Posterior vena cava (tissue), 2 donors: ENCODE results near the gene LCE1F. TPM values are rescaled to one million over a fixed set of nuclear protein-coding genes. Genes with fewer than 3 reads are reported as not detected.

ENCODE experiments used
- DNase-seq: peaks from one replicate; pipeline ENCODE4 v3.0.0-alpha.2; 2020; ENCODE audit warnings: low spot score
- intact Hi-C, 2 donors: fragments of 100-400 bp; cut with DNase I; formaldehyde crosslinking; loops; one replicate each; pipeline versions ENCODE4 v1.14.1 to v1.14.2; 2022 to 2023
- total RNA-seq, 2 donors: library from RNA; stranded (reverse); fragmentation: NEBNext Ultra II Directional; extraction: Animal tissue kit (Norgen Biotek cat#: 25700); gene quantifications; one replicate each; pipeline ENCODE4 v1.2.1, GENCODE V29; 2021
- donor health status: DM: yes; HTN: yes; CAD: no.
- donor health status: DM: yes; HTN: yes; CAD: no.

The LCE1F gene
- total RNA-seq, 2 donors from 2014 or later = not detected

DNA sequence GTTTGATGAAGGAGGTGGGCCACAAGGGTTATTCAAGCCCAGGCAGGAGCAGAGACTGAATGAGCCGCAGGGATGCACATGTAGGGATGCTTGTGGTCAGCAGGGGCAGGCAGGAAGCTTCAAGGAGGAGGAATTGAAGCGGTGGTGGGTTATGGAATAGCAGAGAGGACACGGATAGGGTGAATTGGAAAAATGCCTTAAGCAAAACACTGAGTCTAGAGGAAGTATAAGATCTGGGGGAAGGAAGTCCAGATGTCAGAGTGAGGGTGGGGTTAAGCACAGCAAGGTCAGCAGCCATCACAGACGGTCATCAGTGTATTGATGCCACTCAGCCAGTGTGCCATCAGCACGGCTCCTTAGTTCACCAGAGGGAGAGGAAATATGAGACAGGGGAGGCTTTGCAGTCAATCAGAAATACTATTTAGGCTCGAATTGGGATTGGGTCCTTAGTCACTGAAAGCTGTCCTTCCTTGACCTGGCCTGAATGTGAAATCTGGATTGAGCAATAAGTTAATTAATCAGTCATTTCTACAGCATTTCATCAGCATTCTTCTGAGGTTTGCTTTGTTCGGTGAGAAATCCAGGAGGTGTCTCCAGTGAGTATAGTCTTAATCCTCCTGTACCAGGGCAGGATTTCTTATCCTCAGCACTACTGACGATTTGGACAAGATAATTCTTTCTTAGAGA, 6.0 kb upstream of the LCE1F start:
- intact Hi-C loops = no loop called here
- DNase-seq = no peak

DNA sequence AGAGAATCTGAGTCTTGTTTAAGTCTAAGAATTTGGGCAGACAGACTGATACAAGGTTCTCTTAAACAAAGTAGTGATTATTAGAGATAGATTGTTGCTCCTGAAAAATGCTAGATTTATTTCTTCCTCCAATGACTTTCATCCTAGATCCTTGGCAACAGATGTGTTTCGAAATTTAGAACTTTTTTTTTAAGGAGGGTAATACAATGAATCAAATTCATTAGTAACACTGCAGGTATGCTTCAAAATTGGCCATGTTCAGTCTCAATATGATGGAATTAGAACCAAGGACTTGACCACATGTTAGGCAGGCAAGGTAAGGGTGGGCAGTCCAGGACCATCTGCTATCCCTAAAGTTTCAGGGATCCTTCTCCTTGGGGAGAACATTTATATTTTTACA, 4.5 kb upstream of the LCE1F start:
- intact Hi-C loops = no loop called here
- DNase-seq = no peak

DNA sequence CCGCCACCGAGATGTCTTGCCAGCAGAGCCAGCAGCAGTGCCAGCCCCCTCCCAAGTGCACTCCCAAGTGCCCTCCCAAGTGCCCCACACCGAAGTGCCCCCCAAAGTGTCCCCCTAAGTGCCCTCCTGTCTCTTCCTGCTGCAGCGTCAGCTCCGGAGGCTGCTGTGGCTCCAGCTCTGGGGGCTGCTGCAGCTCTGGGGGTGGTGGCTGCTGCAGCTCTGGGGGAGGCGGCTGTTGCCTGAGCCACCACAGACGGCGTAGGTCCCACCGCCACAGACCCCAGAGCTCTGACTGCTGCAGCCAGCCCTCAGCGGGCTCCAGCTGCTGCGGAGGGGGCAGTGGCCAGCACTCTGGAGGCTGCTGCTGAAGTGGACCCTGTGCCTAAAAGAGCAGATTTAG, 1.4 kb downstream of the LCE1F start:
- DNase-seq = no peak
- intact Hi-C loops = no loop called here

DNA sequence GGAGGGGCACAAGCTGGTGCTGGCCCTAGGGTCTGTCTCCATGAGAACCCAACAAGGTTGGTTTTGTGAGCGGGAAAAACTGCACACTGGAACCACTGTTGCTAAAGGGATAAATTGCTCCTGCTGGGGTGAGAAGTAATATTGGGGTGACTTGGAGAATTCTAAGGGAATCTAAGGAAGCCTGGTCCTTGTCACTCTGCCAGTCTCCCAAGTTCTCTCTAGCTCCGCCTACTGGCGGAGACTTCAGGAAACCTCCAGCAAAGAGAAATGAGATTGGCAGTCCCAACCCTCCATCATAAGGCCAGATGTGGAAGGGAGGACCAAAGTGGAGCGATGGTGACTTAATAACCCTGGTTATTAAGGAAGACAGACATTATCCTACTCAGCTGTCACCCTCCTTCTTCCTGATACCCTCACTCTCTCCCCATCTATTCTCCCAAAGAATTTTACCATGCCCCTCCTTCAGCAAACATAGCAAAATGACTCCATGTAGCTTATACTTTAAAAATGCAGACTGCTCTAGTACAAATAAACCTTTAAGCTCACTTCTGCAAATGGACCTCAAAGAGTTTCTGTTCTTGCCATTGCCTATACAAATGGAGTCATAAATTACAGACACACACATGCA, 2.7 kb downstream of the LCE1F start:
- no peak for DNase-seq
- intact Hi-C loops = no loop called here

DNA sequence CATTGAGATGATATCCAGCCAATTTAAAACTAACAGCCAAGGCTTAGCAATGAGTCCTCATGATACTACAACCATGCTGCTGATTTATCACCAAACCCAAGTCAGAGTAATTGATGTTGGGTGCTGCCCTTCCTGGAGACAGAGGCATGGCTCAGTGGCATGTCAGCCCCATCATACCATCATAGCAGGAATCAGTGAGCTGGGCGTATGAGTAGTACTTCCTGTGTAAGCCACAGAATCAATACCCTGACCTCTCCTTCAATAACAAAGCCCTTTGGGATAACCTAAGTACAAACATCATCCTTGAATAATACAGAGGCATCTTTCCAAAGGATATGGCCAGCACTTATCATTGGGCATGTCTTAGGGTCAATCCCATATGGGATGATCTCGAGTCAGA, 8.2 kb downstream of the LCE1F start:
- no peak for DNase-seq
- intact Hi-C loops = no loop called here

DNA sequence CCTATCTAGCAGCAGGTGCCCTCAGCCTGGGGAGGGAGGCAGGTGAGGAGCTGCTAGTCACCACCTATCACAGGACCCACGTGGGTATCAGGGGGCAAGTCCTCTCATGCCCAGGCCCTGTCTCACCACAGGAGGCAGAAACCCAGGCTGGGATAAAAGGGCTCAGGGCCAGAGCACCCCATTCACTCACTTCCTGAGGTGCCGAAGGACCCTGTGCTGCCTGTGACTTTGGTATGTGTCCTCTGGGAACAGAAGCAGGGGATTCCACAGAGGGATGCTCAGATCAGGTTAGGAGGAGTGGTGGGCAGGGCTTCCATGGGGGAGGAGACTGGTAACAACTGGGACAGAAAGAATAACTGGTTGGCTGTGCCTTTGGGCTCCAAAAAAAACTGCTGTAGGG, 11.1 kb downstream of the LCE1F start, which contains the start of gene LCE1E:
Gene LCE1E (plus strand): TSS at position 181 of the 400 bp plus-strand sequence. CDS start 1,043 bp downstream, outside the sequence.
- intact Hi-C loops = no loop called here
- DNase-seq = no peak

DNA sequence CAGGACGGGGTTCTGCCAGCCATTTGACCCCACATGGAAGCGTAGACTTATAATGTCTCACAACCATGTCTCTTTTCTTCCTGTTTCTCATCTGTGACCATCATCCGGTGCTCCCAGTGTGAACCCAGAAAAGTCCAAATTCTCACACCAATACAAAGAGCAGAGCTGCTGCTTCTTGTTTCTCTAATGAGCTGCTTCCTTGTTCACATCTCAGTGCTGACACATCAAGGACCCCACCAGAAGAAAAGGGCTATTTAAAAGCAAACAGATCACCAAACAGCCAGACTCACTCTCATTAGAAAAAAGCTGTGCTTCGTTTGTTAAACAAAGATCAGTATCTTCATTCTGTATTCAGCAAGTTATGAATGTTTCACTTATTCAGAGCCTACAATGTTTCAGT, 20.7 kb downstream of the LCE1F start:
- no peak for DNase-seq
- intact Hi-C loops = no loop called here

DNA sequence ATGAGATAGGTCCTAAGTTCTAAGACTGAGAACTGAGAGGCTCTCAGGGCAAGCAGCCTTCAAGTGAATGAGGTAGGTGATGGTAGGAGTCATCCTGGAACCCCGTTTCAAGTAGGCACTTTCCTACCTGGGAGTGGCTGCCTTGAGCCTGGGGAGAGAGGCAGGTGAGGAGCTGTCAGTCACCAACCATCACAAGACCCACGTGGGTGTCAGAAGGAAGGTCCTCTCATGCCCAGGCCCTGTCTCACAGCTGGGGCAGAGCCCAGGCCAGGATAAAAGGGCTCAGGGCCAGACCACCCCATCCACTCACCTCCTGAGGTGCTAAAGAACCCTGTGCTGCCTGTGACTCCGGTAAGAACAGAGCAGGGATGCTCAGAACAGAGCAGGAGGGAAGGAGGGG, 21.5 kb downstream of the LCE1F start, which contains the start of gene LCE1D:
Gene LCE1D (plus strand): TSS at position 301 of the 400 bp plus-strand sequence. CDS start 1,074 bp downstream, outside the sequence.
- DNase-seq = no peak
- intact Hi-C loops = no loop called here

DNA sequence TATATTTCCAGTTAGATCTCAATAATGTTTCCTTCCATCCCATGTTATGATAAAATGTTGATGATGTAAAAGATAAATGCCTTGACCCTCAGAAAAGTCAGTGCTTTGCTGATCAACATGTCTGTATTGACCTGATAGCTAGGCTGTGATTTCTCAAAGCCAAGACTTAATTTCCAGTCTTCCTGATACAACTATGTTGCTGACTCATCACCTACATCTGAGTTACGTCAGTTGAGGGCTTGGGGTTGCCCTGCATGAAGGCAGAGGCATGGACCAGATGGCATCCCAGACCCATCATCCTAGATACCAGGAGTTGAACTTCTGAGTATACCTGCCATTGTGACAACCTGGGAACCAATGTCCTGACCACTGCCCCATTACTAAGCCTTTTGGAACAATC, 26.4 kb downstream of the LCE1F start:
- intact Hi-C loops = no loop called here
- DNase-seq = no peak

DNA sequence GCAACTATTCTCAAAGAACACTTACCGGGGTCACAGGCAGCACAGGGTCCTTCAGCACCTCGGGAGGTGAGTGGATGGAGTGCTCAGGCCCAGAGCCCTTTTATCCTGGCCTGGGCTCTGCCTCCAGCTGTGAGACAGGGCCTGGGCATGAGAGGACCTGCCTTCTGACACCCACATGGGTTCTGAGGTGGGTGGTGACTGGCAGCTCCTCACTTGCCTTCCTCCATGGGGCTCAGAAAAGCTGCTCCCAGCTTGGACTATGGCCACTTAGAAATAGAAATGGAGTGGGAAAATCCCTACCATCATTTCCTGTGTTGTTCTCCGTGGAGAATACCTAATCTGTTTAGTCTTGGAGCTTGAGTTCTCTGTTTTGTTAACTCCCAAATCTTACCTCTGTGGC, 31.6 kb downstream of the LCE1F start, which contains the start of gene LCE1C:
Gene LCE1C (minus strand): TSS at position 76 of the 400 bp plus-strand sequence. CDS start 1,173 bp downstream, outside the sequence.
- DNase-seq = no peak

DNA sequence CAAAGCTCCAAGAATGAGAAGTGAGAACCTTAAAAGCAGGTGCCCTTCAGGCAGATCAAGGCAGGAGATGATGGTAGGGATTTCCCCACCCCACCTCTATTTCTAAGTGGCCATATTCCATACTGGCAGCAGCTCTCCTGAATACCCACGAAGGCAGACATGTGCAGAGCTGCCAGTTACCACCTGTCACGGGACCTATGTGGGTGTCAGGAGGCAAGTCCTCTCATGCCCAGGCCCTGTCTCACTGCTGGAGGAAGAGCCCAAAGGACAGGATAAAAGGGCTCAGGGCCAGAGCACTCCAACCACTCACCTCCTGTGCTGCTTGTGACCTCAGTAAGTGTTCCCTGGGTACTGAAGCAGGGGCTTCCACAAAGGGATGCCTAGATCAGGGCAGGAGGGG, 36.1 kb downstream of the LCE1F start:
- intact Hi-C loops = no loop called here
- no peak for DNase-seq

More for the DNA sequence above, 31.6 kb downstream of the LCE1F start, which contains the start of gene LCE1C:
- intact Hi-C loops = no loop called here

DNA sequence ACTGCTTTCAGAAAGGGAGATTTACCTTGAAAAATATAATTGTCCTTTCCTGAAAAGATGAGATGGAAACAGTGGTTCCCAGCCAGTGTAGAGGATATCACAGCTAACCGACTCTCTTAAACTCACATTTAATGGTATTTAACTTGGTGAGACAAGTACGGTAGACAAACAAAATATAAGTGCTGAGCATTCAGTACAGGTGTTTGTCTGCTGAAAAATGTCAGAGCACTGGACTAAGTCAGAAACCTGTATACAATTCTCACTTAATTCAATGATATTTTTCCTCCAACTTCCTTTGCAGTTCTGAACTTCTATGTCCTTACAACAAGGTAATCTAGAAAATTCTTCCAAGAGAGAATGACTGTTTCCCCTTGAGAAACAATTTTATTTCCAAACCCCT, 36.7 kb downstream of the LCE1F start, which contains the start of gene LCE1B:
Gene LCE1B (plus strand): TSS at position 301 of the 400 bp plus-strand sequence. CDS start 476 bp downstream, outside the sequence.
- DNase-seq = no peak

DNA sequence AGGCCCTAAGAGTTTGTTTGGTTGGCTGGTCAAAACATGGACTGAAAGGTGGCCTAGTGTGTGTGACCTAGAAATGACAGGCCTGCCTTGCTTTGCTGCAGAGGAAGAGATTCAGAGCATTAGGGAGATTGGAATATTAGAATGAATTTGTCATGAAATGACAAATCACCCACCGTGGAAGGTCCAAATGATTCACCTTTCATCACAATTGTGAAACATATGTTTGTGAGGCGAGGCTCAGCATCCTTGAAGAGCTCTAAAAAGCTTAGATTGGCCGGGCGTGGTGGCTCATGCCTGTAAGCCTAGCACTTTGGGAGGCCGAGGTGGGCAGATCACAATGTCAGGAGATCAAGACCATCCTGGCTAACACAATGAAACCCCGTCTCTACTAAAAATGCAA, 42.4 kb downstream of the LCE1F start:
- DNase-seq = no peak
- intact Hi-C loops = no loop called here

More for the DNA sequence above, 36.7 kb downstream of the LCE1F start, which contains the start of gene LCE1B:
- intact Hi-C loops = no loop called here

DNA sequence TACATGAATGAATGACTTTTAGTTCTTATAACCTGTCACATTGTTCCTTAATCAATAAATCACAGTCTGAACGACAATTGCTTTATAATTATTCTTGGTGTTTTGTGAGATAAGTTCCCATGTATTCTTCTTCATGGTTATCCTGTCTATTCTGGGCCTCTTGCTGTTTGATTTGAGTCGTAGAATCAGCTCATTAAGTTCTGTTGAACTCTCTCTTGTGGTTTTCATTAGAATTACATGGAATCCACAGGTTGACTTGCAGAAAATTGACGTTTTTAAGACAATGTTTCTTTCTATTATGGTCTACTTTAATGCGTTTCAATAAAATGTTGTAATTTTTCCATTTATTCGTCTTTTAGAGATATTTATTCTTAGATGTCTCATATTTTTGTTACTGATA, 48.4 kb downstream of the LCE1F start:
- intact Hi-C loops = no loop called here
- DNase-seq = no peak

DNA sequence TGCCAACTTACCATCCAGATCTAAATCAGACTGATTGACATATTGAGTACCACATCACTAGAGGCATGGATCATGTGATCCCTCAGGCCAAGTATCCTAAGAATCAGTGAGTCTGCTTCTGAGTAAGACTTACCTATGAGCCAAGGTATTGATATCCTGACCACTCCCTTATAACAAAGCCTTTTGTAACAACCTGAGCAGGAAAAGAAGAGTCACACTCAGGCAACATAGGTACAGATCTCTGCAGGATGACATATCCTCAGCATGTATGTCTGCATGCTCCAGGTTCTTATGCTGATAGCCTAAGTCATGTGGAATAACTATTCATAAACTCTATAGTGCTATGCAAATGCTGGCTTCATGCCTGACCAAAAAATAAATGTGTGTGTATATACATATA, 50.0 kb downstream of the LCE1F start:
- no peak for DNase-seq
- intact Hi-C loops = no loop called here

Other genes with a start within 250 kb of the LCE1F start
- not detected for gene LCE3E, start 208.4 kb upstream of the LCE1F start, total RNA-seq
- gene LCE3D, start 194.6 kb upstream of the LCE1F start, total RNA-seq = not detected
- gene LCE3C, start 174.9 kb upstream of the LCE1F start, total RNA-seq = not detected
- gene LCE3B, start 161.3 kb upstream of the LCE1F start, total RNA-seq = not detected
- gene LCE3A, start 152.0 kb upstream of the LCE1F start, total RNA-seq = not detected
- not detected for gene LCE2D, start 111.8 kb upstream of the LCE1F start, total RNA-seq
- gene LCE2C, start 99.9 kb upstream of the LCE1F start, total RNA-seq = not detected
- gene LCE2B, start 89.0 kb upstream of the LCE1F start, total RNA-seq = not detected
- gene LCE2A, start 76.8 kb upstream of the LCE1F start, total RNA-seq = not detected
- not detected for gene LCE4A, start 67.0 kb upstream of the LCE1F start, total RNA-seq
- not detected for gene KPRP, start 17.1 kb upstream of the LCE1F start, total RNA-seq
- not detected for gene LCE1E, start 11.1 kb downstream of the LCE1F start, total RNA-seq
- gene LCE1D, start 21.6 kb downstream of the LCE1F start, total RNA-seq = not detected
- not detected for gene LCE1C, start 31.5 kb downstream of the LCE1F start, total RNA-seq
- gene LCE1B, start 36.8 kb downstream of the LCE1F start, total RNA-seq = not detected
- gene LCE1A, start 52.3 kb downstream of the LCE1F start, total RNA-seq = not detected
- gene LCE6A, start 67.7 kb downstream of the LCE1F start, total RNA-seq = not detected
- not detected for gene LCE7A, start 84.9 kb downstream of the LCE1F start, total RNA-seq
- not detected for gene SMCP, start 103.2 kb downstream of the LCE1F start, total RNA-seq
- gene IVL, start 133.4 kb downstream of the LCE1F start, total RNA-seq = not detected
- gene SPRR5, start 172.1 kb downstream of the LCE1F start, total RNA-seq = not detected
- not detected for gene SPRR4, start 195.5 kb downstream of the LCE1F start, total RNA-seq
- not detected for gene SPRR1A, start 208.9 kb downstream of the LCE1F start, total RNA-seq
- not detected for gene SPRR3, start 226.6 kb downstream of the LCE1F start, total RNA-seq